Spleen (tissue), 7 donors: Measurements from ENCODE around the gene SNRNP70.

Experiments
- CTCF ChIP-seq, 11 experiments: fragments of 200-600 bp in 7 of 11; fragments of 450-650 bp in 4 of 11; sonication (generic) in 4 of 11; IDR thresholded peaks in 8 of 11; conservative IDR thresholded peaks in 3 of 11; 1 replicate in 7 of 11; 2 replicates in 4 of 11; pipeline versions ENCODE4 v1.4.0 to v1.8.0; 2016 to 2021; ENCODE audit warnings: antibody characterized with exemption in 11 of 11, inconsistent platforms in 4 of 11, mild to moderate bottlenecking in 1 of 11
- POLR2A ChIP-seq, 3 donors: fragments of 450-650 bp; IDR thresholded peaks; one replicate each; pipeline ENCODE4 v1.5.1; 2017; ENCODE audit warnings: antibody characterized with exemption in 3 of 3, mild to moderate bottlenecking in 1 of 3
- POLR2AphosphoS5 ChIP-seq, 3 donors: sonication (generic); formaldehyde crosslinking; IDR thresholded peaks; one replicate each; pipeline ENCODE4 v1.5.1; 2017; ENCODE audit warnings: antibody characterized with exemption in 3 of 3
- donor health status: DM: no; HTN: no; CAD: no; lungs with moderate emphysema.
- donor health status: DM: no; HTN: no; CAD: no.
- donor health status: DM: no; HTN: no; CAD: no.

DNA sequence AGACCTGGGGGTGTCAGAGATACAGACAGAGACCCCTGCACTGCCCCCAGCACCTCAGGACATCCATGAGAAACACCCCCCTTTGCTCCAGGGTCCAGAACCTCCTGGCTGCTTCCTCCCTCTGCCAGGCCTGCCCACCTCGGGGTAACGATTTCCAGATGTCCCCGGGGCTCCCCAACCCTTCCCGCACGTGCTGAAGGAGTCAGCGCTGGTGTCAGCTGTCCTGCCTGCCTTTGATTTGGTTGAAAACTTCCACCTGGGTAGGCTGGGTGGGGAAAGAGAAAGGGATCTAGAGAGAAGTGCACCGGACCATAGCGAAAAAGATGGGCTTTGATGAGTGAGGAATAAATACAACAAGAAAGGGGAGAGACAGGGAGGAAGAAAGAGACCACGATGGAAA lies 26.2 kb upstream of the SNRNP70 start:
- TF ChIP-seq CTCF (IDR thresholded peaks at IDR 0.05 in 8 of 11, conservative IDR thresholded peaks at IDR 0.05 in 3 of 11): no peak
- no peak for TF ChIP-seq POLR2A (IDR thresholded peaks at IDR 0.05)
- TF ChIP-seq POLR2AphosphoS5 (IDR thresholded peaks at IDR 0.05): no peak
